ENCODE data around the gene EFCAB13.

DNA sequence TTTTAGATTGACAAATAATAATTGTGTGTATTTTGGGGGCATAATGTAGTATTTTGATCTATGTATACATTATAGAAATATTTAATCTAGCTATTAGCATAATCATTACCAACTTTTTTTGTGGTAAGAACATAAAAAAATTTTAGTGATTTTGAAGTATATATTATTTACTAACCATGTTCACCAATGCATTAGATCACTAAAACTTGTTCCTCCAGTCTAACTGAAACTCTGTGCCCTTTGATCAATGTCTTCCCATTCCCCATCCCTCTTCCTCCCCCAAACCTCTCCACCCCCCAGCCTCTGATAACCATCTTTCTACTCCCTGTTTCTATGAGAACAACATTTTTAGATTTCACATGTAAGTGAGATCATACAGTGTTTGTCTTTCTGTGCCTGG, 8.5 kb downstream of the EFCAB13 start:
- TF ChIP-seq, protein P1, sequence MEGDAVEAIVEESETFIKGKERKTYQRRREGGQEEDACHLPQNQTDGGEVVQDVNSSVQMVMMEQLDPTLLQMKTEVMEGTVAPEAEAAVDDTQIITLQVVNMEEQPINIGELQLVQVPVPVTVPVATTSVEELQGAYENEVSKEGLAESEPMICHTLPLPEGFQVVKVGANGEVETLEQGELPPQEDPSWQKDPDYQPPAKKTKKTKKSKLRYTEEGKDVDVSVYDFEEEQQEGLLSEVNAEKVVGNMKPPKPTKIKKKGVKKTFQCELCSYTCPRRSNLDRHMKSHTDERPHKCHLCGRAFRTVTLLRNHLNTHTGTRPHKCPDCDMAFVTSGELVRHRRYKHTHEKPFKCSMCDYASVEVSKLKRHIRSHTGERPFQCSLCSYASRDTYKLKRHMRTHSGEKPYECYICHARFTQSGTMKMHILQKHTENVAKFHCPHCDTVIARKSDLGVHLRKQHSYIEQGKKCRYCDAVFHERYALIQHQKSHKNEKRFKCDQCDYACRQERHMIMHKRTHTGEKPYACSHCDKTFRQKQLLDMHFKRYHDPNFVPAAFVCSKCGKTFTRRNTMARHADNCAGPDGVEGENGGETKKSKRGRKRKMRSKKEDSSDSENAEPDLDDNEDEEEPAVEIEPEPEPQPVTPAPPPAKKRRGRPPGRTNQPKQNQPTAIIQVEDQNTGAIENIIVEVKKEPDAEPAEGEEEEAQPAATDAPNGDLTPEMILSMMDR (IDR thresholded peaks at IDR 0.05): no peak
- no peak for TF ChIP-seq POLR2A (IDR thresholded peaks at IDR 0.05)
